Measurements from ENCODE around the gene RFX4. TPM values are rescaled to one million over a fixed set of nuclear protein-coding genes. Genes with fewer than 3 reads are reported as not detected.

RFX4 gene
- not detected for total RNA-seq
- not detected for polyA plus RNA-seq (ENCODE audit: insufficient read depth, low read depth, low replicate concordance)
- long read RNA-seq, donor 1, result 0 reads
- long read RNA-seq, donor 2, result 0 reads
- long read RNA-seq, donor 3, result 0 reads
- long read RNA-seq, donor 4, result 0 reads
- long read RNA-seq, donor 5, result 0 reads
- long read RNA-seq, donor 6, result 0 reads
- long read RNA-seq, donor 7, result 0 reads
- long read RNA-seq, donor 8, result 0 reads
- long read RNA-seq, donor 9, result 0 reads
- long read RNA-seq, donor 10, result 0 reads

- no peaks in the 10 kb centered on the region for H3K9me3 ChIP-seq (ENCODE audit: control insufficient read depth in 2 of 3, insufficient read depth in 1 of 3, low read length in 3 of 3)
- peak in 1 of 5 donors; percentile 26 for DNase-seq
- H3K4me3 ChIP-seq (ENCODE audit: low read length in 3 of 3), result peak within 1 kb of the TSS; percentile 36 to 53 (median 44)
- H3K36me3 ChIP-seq (ENCODE audit: control insufficient read depth in 2 of 3, insufficient read depth in 3 of 3, low read length in 3 of 3), result no peaks in the 10 kb centered on the region
- H3K27ac ChIP-seq (ENCODE audit: low read depth in 2 of 2, low read length in 2 of 2), result no peak within 1 kb of the TSS
- no peak for FAIRE-seq
- H3K9ac ChIP-seq (ENCODE audit: low read length in 3 of 3), result no peak within 1 kb of the TSS
- intact Hi-C loops (cut with DNase I), result no loop called here
- peaks cover 52% of the 10 kb centered on the region for H3K27me3 ChIP-seq (ENCODE audit: control insufficient read depth, insufficient read depth, low read length)
- no peak for TF ChIP-seq CTCF (IDR thresholded peaks at IDR 0.05; ENCODE audit: borderline replicate concordance, extremely low read depth, insufficient read depth)
- peaks cover 0 to 14% (median 0%) of the 10 kb centered on the region in 3 donors for H3K4me1 ChIP-seq (ENCODE audit: control insufficient read depth in 2 of 3, insufficient read depth in 2 of 3, low read depth in 1 of 3, low read length in 3 of 3)
These were observed at the start of gene RFX4 for GRCh38 chr12:106582641-106583230. Gene RFX4 (plus strand): TSS chr12:106583004. CDS start chr12:106583321, 317 bp downstream.

- Histone ChIP-seq H3K9ac (ENCODE audit: low read length in 3 of 3) (no peak overlapping the region), H3K4me1 (ENCODE audit: control insufficient read depth in 2 of 3, insufficient read depth in 2 of 3, low read depth in 1 of 3, low read length in 3 of 3) (no peaks in the 10 kb centered on the region), H3K27ac (ENCODE audit: low read depth in 2 of 2, low read length in 2 of 2) (no peak overlapping the region), H3K27me3 (ENCODE audit: control insufficient read depth, insufficient read depth, low read length) (no peaks in the 10 kb centered on the region), H3K4me3 (ENCODE audit: low read length in 3 of 3) (no peak overlapping the region), H3K36me3 (ENCODE audit: control insufficient read depth in 2 of 3, insufficient read depth in 3 of 3, low read length in 3 of 3) (no peaks in the 10 kb centered on the region), H3K9me3 (ENCODE audit: control insufficient read depth in 2 of 3, insufficient read depth in 1 of 3, low read length in 3 of 3) (no peaks in the 10 kb centered on the region)
- DNase-seq (no peak), FAIRE-seq (no peak)
- intact Hi-C loops (cut with DNase I), result no loop called here
- TF ChIP-seq CTCF (IDR thresholded peaks at IDR 0.05; ENCODE audit: borderline replicate concordance, extremely low read depth, insufficient read depth), result no peak
These were observed 41.6 kb upstream of the RFX4 start for GRCh38 chr12:106541201-106541600.

- intact Hi-C loops (cut with DNase I), result no loop called here
- H3K9me3 ChIP-seq (ENCODE audit: control insufficient read depth in 2 of 3, insufficient read depth in 1 of 3, low read length in 3 of 3), result no peaks in the 10 kb centered on the region
These were observed 31.4 kb upstream of the RFX4 start for GRCh38 chr12:106551410-106551809.

More at GRCh38 chr12:106551410-106551809, 31.4 kb upstream of the RFX4 start:
- no peaks in the 10 kb centered on the region for H3K4me1 ChIP-seq (ENCODE audit: control insufficient read depth in 2 of 3, insufficient read depth in 2 of 3, low read depth in 1 of 3, low read length in 3 of 3)
- no peak for DNase-seq
- H3K27me3 ChIP-seq (ENCODE audit: control insufficient read depth, insufficient read depth, low read length), result no peaks in the 10 kb centered on the region
- H3K4me3 ChIP-seq (ENCODE audit: low read length in 3 of 3), result no peak overlapping the region
- H3K36me3 ChIP-seq (ENCODE audit: control insufficient read depth in 2 of 3, insufficient read depth in 3 of 3, low read length in 3 of 3), result no peaks in the 10 kb centered on the region
- no peak for FAIRE-seq
- H3K27ac ChIP-seq (ENCODE audit: low read depth in 2 of 2, low read length in 2 of 2), result no peak overlapping the region
- TF ChIP-seq CTCF (IDR thresholded peaks at IDR 0.05; ENCODE audit: borderline replicate concordance, extremely low read depth, insufficient read depth), result no peak
- H3K9ac ChIP-seq (ENCODE audit: low read length in 3 of 3), result no peak overlapping the region
